ENCODE measurements around the gene PCSK6.
"Not testable (repeated sequence)": the region's sequence is repeated elsewhere in the genome, so short reads cannot be mapped to it uniquely, and the experiment has no call there.

The PCSK6 gene

DNA sequence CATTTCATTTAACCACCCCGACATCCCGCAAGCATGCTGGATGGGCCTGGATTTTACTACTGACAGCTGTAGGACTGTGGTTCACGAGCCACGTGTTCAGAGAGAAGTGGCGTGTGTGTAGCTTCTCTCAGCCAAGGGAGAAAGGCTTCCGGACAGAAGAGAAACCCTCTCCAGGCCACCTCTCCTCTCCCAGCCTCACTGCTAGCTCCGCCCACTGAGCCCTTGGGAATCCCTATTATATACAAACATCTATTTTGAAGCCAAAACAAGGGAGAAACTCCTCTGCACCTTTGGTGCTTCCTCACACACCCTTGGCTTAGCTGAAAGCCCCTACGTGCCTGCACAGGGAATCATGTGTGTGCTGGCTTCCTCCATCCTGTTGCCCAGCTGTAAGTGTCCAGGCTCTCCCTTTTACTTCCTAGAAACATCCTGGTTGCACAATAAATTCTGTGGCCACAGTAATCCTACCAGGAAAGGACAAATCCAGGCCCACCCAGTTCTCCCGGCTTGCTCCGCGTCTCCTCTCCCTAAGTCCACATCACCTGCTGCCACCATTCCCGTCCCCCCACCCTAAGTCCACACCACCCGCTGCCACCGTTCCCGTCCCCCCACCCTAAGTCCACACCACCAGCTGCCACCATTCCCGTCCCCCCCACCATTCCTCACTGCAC lies 30.5 kb downstream of the PCSK6 start:
- peak; percentile 22 for DNase-seq

DNA sequence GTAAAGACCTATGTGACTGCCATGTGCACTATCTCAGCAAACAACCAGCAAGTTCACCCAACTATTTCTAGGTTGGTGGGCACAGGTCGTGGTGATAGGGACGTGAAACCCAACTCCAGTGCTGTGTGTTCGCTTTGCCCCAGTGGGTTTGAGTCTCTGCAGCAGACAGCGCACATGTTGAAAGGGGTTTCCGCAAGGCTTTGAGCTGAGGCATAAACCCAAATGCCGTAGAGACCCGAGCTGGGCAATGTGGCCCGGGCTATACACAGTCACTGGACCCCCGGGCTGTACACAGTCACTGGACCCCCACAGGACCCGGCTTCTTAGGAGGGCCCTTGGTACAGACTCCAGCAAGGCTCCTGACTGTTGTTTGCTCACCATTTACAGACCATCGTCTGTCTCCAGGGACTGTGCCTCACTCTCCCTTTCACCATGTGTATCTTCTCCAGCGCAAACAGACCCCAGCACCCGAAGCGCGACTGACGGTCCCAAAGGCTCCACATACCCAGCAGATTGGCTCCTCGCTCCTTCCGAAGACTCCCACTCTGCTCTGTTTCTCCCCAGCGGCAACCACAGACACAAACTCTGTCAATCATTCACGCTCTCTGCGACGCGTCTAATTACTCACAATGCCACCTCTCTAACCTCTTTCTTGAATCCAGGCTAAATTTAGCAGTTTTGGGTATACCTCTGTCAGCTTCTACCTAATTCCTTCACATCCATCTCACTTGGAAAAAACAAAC lies 31.2 kb downstream of the PCSK6 start:
- peak; percentile 23 for DNase-seq

- DNase-seq, result no peak
These were observed 31.8 kb downstream of the PCSK6 start for GRCh38 chr15:101457696-101458095.

GRCh38 chr15:101456057-101456739 lies 33.3 kb downstream of the PCSK6 start:
- no peak for DNase-seq

GRCh38 chr15:101455291-101456025 lies 34.0 kb downstream of the PCSK6 start:
- no peak for DNase-seq

- not testable (repeated sequence) for DNase-seq
These were observed 34.7 kb downstream of the PCSK6 start for GRCh38 chr15:101454781-101455180.

DNA sequence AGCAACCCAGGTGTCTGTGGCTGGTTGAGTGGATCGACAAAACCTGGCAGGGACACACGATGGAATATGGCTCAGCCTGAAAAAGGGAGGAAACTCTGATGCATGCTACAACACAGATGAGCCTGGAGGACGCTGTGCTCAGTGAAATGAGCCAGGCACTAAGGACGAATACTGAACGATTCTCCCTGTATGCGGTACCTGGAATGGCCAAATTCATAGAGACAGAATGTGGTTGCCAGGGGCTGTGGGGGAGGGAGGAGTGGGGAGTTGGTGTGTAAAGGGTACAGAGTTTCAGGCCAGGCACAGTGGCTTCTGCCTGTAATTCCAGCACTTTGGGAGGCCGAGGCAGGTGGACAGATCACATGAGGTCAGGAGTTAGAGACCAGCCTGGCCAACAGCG lies 35.1 kb downstream of the PCSK6 start:
- DNase-seq, result no peak

GRCh38 chr15:101453123-101454120 lies 36.1 kb downstream of the PCSK6 start:
- DNase-seq, result no peak

DNA sequence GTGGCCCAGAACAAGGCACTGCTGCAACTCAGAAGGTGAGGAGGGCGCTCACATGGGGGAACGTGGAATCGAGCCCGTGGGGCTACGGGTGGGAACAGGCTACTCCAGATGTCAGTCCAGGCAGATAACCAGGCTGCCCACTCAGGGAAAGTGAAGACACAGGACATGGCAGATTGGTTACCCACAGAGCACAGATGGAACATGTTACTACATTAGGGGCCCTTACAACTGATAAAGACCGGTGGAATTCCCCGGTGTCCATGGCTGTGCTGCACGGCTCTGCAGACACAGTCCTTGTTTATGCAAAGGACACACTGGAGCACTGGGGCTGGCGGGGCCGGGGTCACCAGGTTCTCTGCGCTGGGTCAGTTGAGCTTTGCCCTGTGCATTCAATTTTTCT lies 36.9 kb downstream of the PCSK6 start:
- no peak for DNase-seq

GRCh38 chr15:101451846-101452245 lies 37.7 kb downstream of the PCSK6 start:
- DNase-seq, result no peak

GRCh38 chr15:101451266-101451799 lies 38.2 kb downstream of the PCSK6 start:
- DNase-seq, result no peak

GRCh38 chr15:101450403-101451265 lies 38.9 kb downstream of the PCSK6 start:
- DNase-seq, result no peak

DNA sequence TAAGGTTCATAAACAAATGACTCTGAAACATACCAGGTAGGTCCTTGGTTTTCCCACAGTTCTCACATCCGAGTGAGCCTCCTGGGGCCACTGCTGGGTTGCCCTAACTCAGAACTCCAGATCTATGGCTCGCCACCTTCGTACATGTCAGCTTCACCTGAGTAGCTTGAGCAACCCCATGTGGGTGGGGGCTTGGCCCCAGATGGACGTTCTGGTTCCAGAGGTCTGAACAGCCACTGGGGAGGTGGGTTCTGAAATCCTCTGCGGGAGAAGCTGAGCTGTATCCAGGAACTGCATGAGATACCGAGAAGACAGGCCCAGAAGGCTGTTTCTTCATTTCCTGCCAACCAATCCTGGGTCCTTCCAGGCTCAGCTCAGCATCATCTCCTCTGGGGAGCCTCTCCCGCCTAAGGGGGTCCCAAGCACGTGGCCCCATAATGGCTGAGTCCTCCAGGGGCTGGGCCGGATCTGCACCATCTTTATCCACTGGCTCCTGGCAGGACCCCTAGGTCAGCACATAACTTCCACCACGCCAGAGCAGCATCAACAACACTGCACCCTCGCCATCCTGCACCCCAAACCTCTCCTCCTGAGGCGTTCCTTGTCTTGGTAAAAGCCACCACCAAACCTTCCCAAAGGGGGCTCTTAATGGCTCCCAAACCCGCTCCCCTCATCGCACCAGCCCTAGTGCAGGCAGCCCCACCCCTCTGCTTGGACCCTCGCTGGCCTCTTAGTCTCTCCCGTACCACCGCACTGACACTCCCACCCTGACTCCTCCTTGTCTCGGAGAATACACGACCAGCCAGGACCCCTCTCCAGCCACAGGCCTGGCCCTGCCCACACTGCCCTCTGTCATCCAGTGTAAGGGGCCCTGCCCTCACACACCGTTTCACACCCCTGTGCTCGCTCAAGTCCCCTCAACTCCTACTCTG lies 39.8 kb downstream of the PCSK6 start:
- DNase-seq, result no peak

GRCh38 chr15:101448336-101448735 lies 41.2 kb downstream of the PCSK6 start:
- DNase-seq, result no peak

- DNase-seq, result no peak
These were observed 41.9 kb downstream of the PCSK6 start for GRCh38 chr15:101447561-101448071.

- DNase-seq, result no peak
These were observed 42.4 kb downstream of the PCSK6 start for GRCh38 chr15:101447168-101447533.

DNA sequence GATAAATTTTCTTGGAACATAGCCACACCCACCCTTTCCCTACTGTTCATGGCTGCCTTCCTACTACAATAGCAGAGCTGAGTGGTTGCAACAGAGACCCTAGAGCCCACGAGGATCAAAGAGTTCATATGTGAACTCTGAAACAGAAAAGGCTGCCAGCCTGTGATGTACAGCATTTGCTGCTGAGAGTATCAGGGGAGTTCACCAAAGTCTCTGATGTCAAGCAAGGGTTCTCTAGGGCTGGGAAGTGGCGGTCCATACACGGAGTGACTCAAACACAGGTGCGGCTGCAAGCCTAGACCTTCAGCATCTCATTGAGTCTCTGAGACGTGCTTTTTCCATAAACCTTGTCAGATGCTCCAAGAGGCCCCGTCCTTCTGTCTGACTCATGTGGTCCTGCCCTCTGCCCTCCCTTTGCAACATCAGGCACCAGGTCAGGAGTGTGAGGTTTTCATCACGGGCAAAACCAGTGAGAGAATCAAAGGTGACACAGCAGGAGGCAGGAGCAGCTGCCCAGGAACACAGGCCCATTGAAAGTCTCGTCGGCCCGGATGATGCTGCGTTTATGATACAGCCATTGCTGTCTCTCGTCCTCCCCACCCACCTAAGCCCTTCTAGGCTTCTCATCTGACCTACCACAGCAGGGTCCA lies 42.9 kb downstream of the PCSK6 start:
- DNase-seq, result no peak

DNA sequence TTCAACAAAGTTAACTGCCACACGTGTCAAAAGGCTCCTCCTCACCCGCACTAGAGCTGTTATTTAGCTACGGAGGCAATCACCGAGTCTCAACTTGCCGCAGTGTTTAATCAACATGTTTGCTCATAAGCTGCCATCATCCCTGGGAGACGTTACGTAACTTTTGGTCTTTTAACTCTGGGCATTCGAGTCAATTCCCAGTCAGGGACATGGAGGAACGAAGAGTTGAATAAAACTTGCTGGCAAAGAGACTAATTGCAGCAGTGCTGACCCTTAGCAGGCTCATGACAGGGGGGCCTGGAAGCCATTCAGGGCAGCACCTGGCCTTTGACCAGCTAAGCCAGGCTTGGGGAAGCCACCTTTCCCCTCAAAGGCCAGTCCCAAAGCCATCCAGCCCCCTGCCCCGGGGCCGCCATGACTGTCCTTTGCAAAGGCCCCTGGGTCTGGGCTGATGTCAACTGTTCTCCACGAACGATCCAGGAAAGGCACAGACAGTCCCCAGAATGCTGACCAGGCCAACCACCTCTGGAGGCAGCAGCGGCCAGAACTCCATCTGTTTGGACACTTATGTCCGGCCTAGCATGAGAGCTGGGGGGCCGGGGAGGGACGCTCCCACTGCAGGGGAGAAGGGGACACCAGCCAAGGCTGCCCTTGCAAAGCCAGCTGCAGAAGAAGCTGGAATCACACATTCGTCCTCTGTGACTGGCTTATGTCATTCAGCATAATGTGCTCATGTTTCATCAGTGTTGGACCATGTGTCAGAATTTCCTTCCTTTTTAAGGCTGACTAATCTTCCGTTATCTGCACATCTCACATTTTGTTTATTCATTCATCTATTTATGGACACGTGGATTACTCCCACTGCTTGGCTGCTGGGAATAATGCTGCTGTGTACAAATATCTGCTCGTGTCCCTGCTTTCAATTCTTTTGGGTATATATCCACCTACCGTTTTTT lies 43.7 kb downstream of the PCSK6 start:
- DNase-seq, result no peak
